DND-41 (cell line): ENCODE measurements around the gene SPRY2.

Experiments used
- ATAC-seq: fragments of 200-7000 bp; cut with Tn5 transposase; 3 replicates; pipeline ENCODE4 v1.9.1; 2021; ENCODE audit warnings: low read depth; ENCODE audit not compliant: insufficient read depth
- DNase-seq: peaks from one replicate; pipeline ENCODE4 v3.0.0-alpha.2; 2020
- H2AFZ ChIP-seq: 2 replicates; pipeline ENCODE4 v1.6.0; 2012; ENCODE audit warnings: low read depth, low read length
- H3K27ac ChIP-seq: 2 replicates; pipeline ENCODE4 v1.5.1; 2012; ENCODE audit warnings: low read length, inconsistent platforms
- H3K27me3 ChIP-seq: fragments of 200-600 bp; sonication (generic); 2 replicates; pipeline ENCODE4 v1.6.0; 2012; ENCODE audit warnings: low read length, mild to moderate bottlenecking, inconsistent platforms; ENCODE audit not compliant: insufficient read depth, poor library complexity
- H3K36me3 ChIP-seq: 2 replicates; pipeline ENCODE4 v1.5.1; 2012; ENCODE audit warnings: low read length, inconsistent platforms; ENCODE audit not compliant: insufficient read depth
- H3K4me1 ChIP-seq: 2 replicates; pipeline ENCODE4 v1.5.1; 2012; ENCODE audit warnings: mild to moderate bottlenecking, low read length; ENCODE audit not compliant: insufficient read depth
- H3K4me2 ChIP-seq: 2 replicates; pipeline ENCODE4 v1.6.0; 2012; ENCODE audit warnings: mild to moderate bottlenecking, moderate library complexity, low read length, inconsistent platforms; ENCODE audit not compliant: insufficient read depth
- H3K4me3 ChIP-seq, 2 experiments: fragments of 200-600 bp in 1 of 2; shearing (Covaris generic) in 1 of 2; 2 replicates each; pipeline ENCODE4 v1.5.1; 2012 to 2016; ENCODE audit warnings: inconsistent platforms in 2 of 2, low read length in 2 of 2, mild to moderate bottlenecking in 2 of 2, low read depth in 1 of 2, moderate library complexity in 1 of 2
- H3K79me2 ChIP-seq: 2 replicates; pipeline ENCODE4 v1.6.0; 2012; ENCODE audit warnings: low read length, inconsistent platforms; ENCODE audit not compliant: insufficient read depth
- H3K9ac ChIP-seq: 2 replicates; pipeline ENCODE4 v1.6.0; 2012; ENCODE audit warnings: low read depth, mild to moderate bottlenecking, inconsistent platforms, low read length, moderate library complexity
- H3K9me3 ChIP-seq: 2 replicates; pipeline ENCODE4 v1.5.1; 2012; ENCODE audit warnings: low read length, moderate library complexity, mild to moderate bottlenecking, inconsistent platforms; ENCODE audit not compliant: insufficient read depth, severe bottlenecking
- H4K20me1 ChIP-seq: 2 replicates; pipeline ENCODE4 v1.6.0; 2012; ENCODE audit warnings: low read length; ENCODE audit not compliant: insufficient read depth
- CTCF ChIP-seq: IDR thresholded peaks from 2 replicates; pipeline ENCODE4 v1.5.1; 2012; ENCODE audit warnings: borderline replicate concordance, low read length, moderate library complexity, mild to moderate bottlenecking; ENCODE audit not compliant: poor library complexity, severe bottlenecking; ENCODE audit errors: extremely low read depth
- EZH2 ChIP-seq: IDR thresholded peaks from 3 replicates; pipeline ENCODE4 v1.6.1; 2012; ENCODE audit warnings: borderline replicate concordance, low read depth, mild to moderate bottlenecking, moderate library complexity, low read length, inconsistent platforms; ENCODE audit not compliant: severe bottlenecking

SPRY2 gene

GRCh38 chr13:80362481-80362880 lies 21.6 kb upstream of the SPRY2 start:
- no peaks in the 10 kb centered on the region for H3K9me3 ChIP-seq
- no peak overlapping the region for H3K4me2 ChIP-seq
- no peaks in the 10 kb centered on the region for H3K79me2 ChIP-seq
- DNase-seq (no peak), ATAC-seq (no peak)
- TF ChIP-seq EZH2 (no peak), CTCF (no peak)
- H3K27me3 ChIP-seq: no peaks in the 10 kb centered on the region
- H3K9ac ChIP-seq: no peak overlapping the region
- no peaks in the 10 kb centered on the region for H3K36me3 ChIP-seq
- H3K27ac ChIP-seq: no peak overlapping the region
- H3K4me1 ChIP-seq: no peaks in the 10 kb centered on the region
- H4K20me1 ChIP-seq: no peaks in the 10 kb centered on the region
- H2AFZ ChIP-seq: no peak overlapping the region
- no peak overlapping the region for H3K4me3 ChIP-seq

GRCh38 chr13:80361883-80362327 lies 21.0 kb upstream of the SPRY2 start:
- H3K4me2 ChIP-seq: no peak overlapping the region
- H2AFZ ChIP-seq: no peak overlapping the region
- H3K27me3 ChIP-seq: no peaks in the 10 kb centered on the region
- no peaks in the 10 kb centered on the region for H3K36me3 ChIP-seq
- peak; percentile 42 for TF ChIP-seq CTCF
- no peak for TF ChIP-seq EZH2
- no peaks in the 10 kb centered on the region for H3K9me3 ChIP-seq
- DNase-seq: no peak
- no peak overlapping the region for H3K9ac ChIP-seq
- no peaks in the 10 kb centered on the region for H4K20me1 ChIP-seq
- no peaks in the 10 kb centered on the region for H3K4me1 ChIP-seq
- no peak overlapping the region for H3K4me3 ChIP-seq
- no peaks in the 10 kb centered on the region for H3K79me2 ChIP-seq
- no peak overlapping the region for H3K27ac ChIP-seq
- peak; percentile 74 for ATAC-seq

- Histone ChIP-seq H3K4me3 (no peak overlapping the region), H3K79me2 (no peaks in the 10 kb centered on the region), H3K4me2 (no peak overlapping the region), H3K4me1 (no peaks in the 10 kb centered on the region), H3K27ac (no peak overlapping the region), H2AFZ (no peak overlapping the region), H3K36me3 (no peaks in the 10 kb centered on the region), H4K20me1 (no peaks in the 10 kb centered on the region), H3K9ac (no peak overlapping the region), H3K9me3 (no peaks in the 10 kb centered on the region), H3K27me3 (no peaks in the 10 kb centered on the region)
- DNase-seq: no peak
- no peak for TF ChIP-seq EZH2
- no peak for TF ChIP-seq CTCF
- ATAC-seq: no peak
Observed at GRCh38 chr13:80361298-80361697, 20.4 kb upstream of the SPRY2 start.

GRCh38 chr13:80360453-80360800 lies 19.5 kb upstream of the SPRY2 start:
- H3K9ac ChIP-seq: no peak overlapping the region
- no peak overlapping the region for H3K4me3 ChIP-seq
- H3K27me3 ChIP-seq: no peaks in the 10 kb centered on the region
- no peak overlapping the region for H3K27ac ChIP-seq
- H3K36me3 ChIP-seq: no peaks in the 10 kb centered on the region
- H3K79me2 ChIP-seq: no peaks in the 10 kb centered on the region
- no peak for TF ChIP-seq CTCF
- TF ChIP-seq EZH2: no peak
- no peak overlapping the region for H3K4me2 ChIP-seq
- ATAC-seq: no peak
- DNase-seq: no peak
- H2AFZ ChIP-seq: no peak overlapping the region
- H3K4me1 ChIP-seq: no peaks in the 10 kb centered on the region
- H4K20me1 ChIP-seq: no peaks in the 10 kb centered on the region
- no peaks in the 10 kb centered on the region for H3K9me3 ChIP-seq
